ENCODE measurements around the gene WDR27. TPM values are rescaled to one million over a fixed set of nuclear protein-coding genes. Genes with fewer than 3 reads are reported as not detected.
A peak's percentile ranks its signal among the peaks of the same experiment; 100 is the strongest.

Gene WDR27
- total RNA-seq, 5 donors from 2014 or later (not counting 1 experiment from before 2014, with no cell fraction given) = 39.7 to 71.5 (median 52.5) TPM

DNA sequence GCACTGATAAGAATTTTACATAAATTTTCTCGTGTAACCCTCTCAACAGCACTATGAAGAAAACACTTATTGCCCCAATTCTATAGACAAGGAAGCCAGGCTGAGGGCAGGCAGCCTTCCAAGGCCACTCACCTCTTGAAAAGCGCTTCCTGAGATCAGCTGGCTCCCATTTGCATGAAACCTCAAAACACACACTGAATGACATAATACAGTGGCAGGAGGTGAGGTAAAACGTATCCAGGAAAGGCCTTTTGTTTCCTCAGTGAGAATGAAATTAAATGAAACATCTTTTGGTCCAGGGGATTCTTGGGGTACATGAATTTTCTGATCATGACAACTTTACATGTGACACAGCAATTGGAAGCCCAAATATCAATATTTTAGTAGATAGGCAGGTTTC, 112.5 kb downstream of the WDR27 start:
- POLR2A ChIA-PET = no interaction called here
- 43% methylated on average over 1 of the region's 3 CpGs for WGBS (ENCODE audit: insufficient coverage)
- H3K4me1 Mint-ChIP-seq = peaks cover 22 to 40% (median 30%) of the 10 kb centered on the region in 3 donors

DNA sequence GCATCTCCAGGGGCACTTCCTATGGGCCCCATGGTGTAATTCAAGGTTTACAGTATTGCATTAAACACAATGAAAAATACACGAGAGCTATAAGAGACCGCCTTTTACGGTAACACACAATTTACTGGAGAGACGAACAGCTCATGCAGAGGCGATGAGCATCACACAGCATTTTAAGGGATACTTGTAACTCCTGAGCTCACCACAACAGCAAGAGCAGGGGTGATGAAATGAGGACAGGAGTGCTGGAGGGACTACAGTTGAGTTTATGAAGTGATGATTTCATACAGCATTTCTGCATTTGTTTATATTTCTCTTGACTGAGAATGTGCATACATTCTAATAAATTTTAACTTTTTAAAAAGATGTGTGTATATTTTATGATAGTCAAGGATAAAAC, 113.9 kb downstream of the WDR27 start:
- no peaks in the 10 kb centered on the region for H3K36me3 ChIP-seq (ENCODE audit: control insufficient read depth in 2 of 2, extremely low read depth in 1 of 2, insufficient read depth in 1 of 2, low read length in 1 of 2)
- no peak overlapping the region for H3K27ac Mint-ChIP-seq
- H3K9me3 Mint-ChIP-seq = no peaks in the 10 kb centered on the region
- H3K4me3 Mint-ChIP-seq = no peak overlapping the region
- 91% methylated on average over 5 of the region's 5 CpGs for WGBS (ENCODE audit: insufficient coverage)
- peaks cover 31 to 51% (median 41%) of the 10 kb centered on the region in 3 donors for H3K4me1 Mint-ChIP-seq
- no peak overlapping the region for H3K27ac ChIP-seq (ENCODE audit: low read length)
- H3K27me3 Mint-ChIP-seq = no peaks in the 10 kb centered on the region
- ATAC-seq (replicated peaks in 1 of 4) = no peak
- CTCF ChIA-PET = interaction anchor here in 1 of 2 donors (0.6 kb wide), 2 partner anchors 31 to 48 kb away, joined by 3 to 5 read pairs; no protein-coding TSS in a partner anchor
- no peaks in the 10 kb centered on the region for H3K9me3 ChIP-seq
- no peak for DNase-seq
- H3K4me3 ChIP-seq (ENCODE audit: control insufficient read depth in 1 of 2, extremely low read depth in 1 of 2, low read length in 1 of 2) = no peak overlapping the region
- POLR2A ChIA-PET = interaction anchor here in 1 of 2 donors (0.5 kb wide), 1 partner anchor 126 kb away, joined by 4 read pairs; no protein-coding TSS in a partner anchor
- H3K4me1 ChIP-seq (ENCODE audit: control insufficient read depth in 1 of 2, extremely low read depth in 1 of 2, insufficient read depth in 2 of 2, low read length in 2 of 2) = peaks cover 20 to 28% of the 10 kb centered on the region in 2 experiments
- H3K36me3 Mint-ChIP-seq = peaks cover 4% of the 10 kb centered on the region
- H3K27me3 ChIP-seq (replicated peaks in 1 of 2; ENCODE audit: control insufficient read depth in 2 of 2, extremely low read depth in 1 of 2, insufficient read depth in 2 of 2, low read length in 1 of 2) = no peaks in the 10 kb centered on the region

More for the DNA sequence above, 112.5 kb downstream of the WDR27 start:
- Histone ChIP-seq H3K4me3 (ENCODE audit: control insufficient read depth in 1 of 2, extremely low read depth in 1 of 2, low read length in 1 of 2) (no peak overlapping the region), H3K4me1 (ENCODE audit: control insufficient read depth in 1 of 2, extremely low read depth in 1 of 2, insufficient read depth in 2 of 2, low read length in 2 of 2) (peaks cover 15 to 19% of the 10 kb centered on the region in 2 experiments), H3K27ac (ENCODE audit: low read length) (peak overlapping the region; percentile 63), H3K27me3 (replicated peaks in 1 of 2; ENCODE audit: control insufficient read depth in 2 of 2, extremely low read depth in 1 of 2, insufficient read depth in 2 of 2, low read length in 1 of 2) (no peaks in the 10 kb centered on the region), H3K36me3 (ENCODE audit: control insufficient read depth in 2 of 2, extremely low read depth in 1 of 2, insufficient read depth in 1 of 2, low read length in 1 of 2) (no peaks in the 10 kb centered on the region), H3K9me3 (no peaks in the 10 kb centered on the region)
- Mint-ChIP-seq H3K4me3 (peak overlapping the region in 1 of 3 donors; percentile 67), H3K27me3 (no peaks in the 10 kb centered on the region), H3K36me3 (peaks cover 4% of the 10 kb centered on the region), H3K27ac (peak overlapping the region; percentile 79 to 87), H3K9me3 (no peaks in the 10 kb centered on the region)
- peak in 22 of 35 experiments; percentile 2 to 58 (median 25) for DNase-seq
- CTCF ChIA-PET = interaction anchor here in 1 of 2 donors (0.6 kb wide), 1 partner anchor 9 kb away, joined by 4 read pairs; no protein-coding TSS in a partner anchor
- ATAC-seq (replicated peaks in 1 of 4) = peak; percentile 34 to 85 (median 46)

DNA sequence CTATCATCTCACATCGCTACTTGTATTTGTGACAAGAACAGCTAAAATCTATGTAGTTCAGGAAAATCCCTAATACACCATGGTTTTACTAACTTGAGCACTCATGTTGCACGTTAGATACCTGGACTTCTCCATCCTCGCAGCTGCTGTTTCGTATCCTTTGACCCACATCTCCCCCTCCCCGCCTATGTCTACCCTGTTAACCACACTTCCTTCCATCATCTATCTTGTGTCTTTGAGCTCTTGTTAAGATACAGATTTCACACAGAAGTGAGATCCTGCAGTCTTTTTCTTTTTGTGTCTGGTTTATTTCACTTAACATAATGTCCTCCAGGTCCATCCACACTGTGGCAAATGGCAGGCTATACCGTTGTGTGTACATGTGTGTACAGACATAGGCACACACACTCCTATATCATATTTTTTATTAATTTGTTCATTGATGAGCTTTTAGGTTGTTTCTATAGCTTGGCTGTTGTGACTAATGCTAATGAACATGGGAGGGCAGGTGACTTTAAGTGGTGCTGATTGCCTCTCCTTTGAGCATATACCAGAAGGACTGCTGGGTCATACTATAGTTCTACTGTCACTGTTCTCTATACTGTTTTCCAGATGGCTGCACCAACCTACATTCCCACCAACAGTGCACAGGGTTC, 117.8 kb downstream of the WDR27 start:
- H3K4me3 Mint-ChIP-seq = peak overlapping the region in 1 of 3 donors; percentile 1

DNA sequence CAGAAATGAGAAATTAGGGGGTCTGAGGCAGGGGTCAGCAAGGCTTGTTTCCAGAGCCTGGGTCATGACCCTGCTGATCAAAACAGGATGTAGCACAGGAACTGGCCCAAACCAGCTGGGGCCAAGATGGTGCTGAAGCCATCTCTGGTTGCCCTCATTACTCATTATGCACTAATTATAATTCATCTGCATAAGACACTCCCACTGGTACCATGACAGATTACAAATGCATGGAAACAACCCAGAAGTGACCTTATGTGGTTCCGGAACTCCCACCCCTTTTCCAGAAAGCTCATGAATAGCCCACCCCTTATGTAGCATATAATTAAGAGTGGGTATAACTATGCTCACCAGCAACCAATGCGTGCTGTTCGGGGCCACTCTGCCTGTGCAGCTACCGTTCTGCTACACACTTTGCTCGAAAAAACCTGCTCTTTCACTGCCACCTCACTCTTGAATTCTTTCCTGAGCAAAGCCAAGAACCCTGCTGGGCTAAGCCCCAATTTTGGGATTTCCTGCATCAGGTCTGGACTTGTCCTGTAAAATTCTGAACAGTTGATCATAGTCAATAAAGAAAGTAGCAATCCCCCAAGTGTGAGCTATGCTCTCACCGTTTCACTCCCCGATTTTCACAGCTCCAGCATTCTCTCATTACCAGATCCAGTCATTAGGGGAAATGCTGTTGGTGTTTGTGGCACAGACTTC, 122.3 kb downstream of the WDR27 start:
- Mint-ChIP-seq H3K36me3 (peaks cover 30% of the 10 kb centered on the region), H3K9me3 (no peaks in the 10 kb centered on the region), H3K4me1 (peaks cover 12 to 18% (median 17%) of the 10 kb centered on the region in 3 donors), H3K27ac (no peak overlapping the region), H3K4me3 (no peak overlapping the region), H3K27me3 (no peaks in the 10 kb centered on the region)
- ChIA-PET CTCF (no interaction called here), POLR2A (no interaction called here)
- H3K4me1 ChIP-seq (ENCODE audit: control insufficient read depth in 1 of 2, extremely low read depth in 1 of 2, insufficient read depth in 2 of 2, low read length in 2 of 2) = peaks cover 7 to 11% of the 10 kb centered on the region in 2 experiments
- DNase-seq (no peak), ATAC-seq (replicated peaks in 1 of 4) (no peak)
- peaks cover 0 to 3% of the 10 kb centered on the region in 2 donors for H3K36me3 ChIP-seq (ENCODE audit: control insufficient read depth in 2 of 2, extremely low read depth in 1 of 2, insufficient read depth in 1 of 2, low read length in 1 of 2)
- no peaks in the 10 kb centered on the region for H3K9me3 ChIP-seq
- no peak overlapping the region for H3K27ac ChIP-seq (ENCODE audit: low read length)
- no peak overlapping the region for H3K4me3 ChIP-seq (ENCODE audit: control insufficient read depth in 1 of 2, extremely low read depth in 1 of 2, low read length in 1 of 2)
- H3K27me3 ChIP-seq (replicated peaks in 1 of 2; ENCODE audit: control insufficient read depth in 2 of 2, extremely low read depth in 1 of 2, insufficient read depth in 2 of 2, low read length in 1 of 2) = no peaks in the 10 kb centered on the region
- 91% methylated on average over 3 of the region's 7 CpGs for WGBS (ENCODE audit: insufficient coverage)

More for the DNA sequence above, 117.8 kb downstream of the WDR27 start:
- H3K27me3 Mint-ChIP-seq = no peaks in the 10 kb centered on the region
- peak overlapping the region; percentile 63 to 70 for H3K27ac Mint-ChIP-seq
- peak; percentile 63 to 98 (median 88) for ATAC-seq (replicated peaks in 1 of 4)
- POLR2A ChIA-PET = interaction anchor here in 1 of 2 donors (0.6 to 0.9 kb wide), 2 partner anchors 70 to 264 kb away, joined by 4 to 5 read pairs; no protein-coding TSS in a partner anchor
- WGBS (ENCODE audit: insufficient coverage) = 0% methylated on average over 1 of the region's 6 CpGs
- CTCF ChIA-PET = no interaction called here
- H3K9me3 Mint-ChIP-seq = no peaks in the 10 kb centered on the region
- H3K9me3 ChIP-seq = no peaks in the 10 kb centered on the region
- H3K36me3 Mint-ChIP-seq = peaks cover 21% of the 10 kb centered on the region
- H3K4me1 Mint-ChIP-seq = peaks cover 16 to 33% (median 23%) of the 10 kb centered on the region in 3 donors
- H3K4me1 ChIP-seq (ENCODE audit: control insufficient read depth in 1 of 2, extremely low read depth in 1 of 2, insufficient read depth in 2 of 2, low read length in 2 of 2) = peaks cover 12 to 17% of the 10 kb centered on the region in 2 experiments
- H3K27me3 ChIP-seq (replicated peaks in 1 of 2; ENCODE audit: control insufficient read depth in 2 of 2, extremely low read depth in 1 of 2, insufficient read depth in 2 of 2, low read length in 1 of 2) = no peaks in the 10 kb centered on the region
- H3K36me3 ChIP-seq (ENCODE audit: control insufficient read depth in 2 of 2, extremely low read depth in 1 of 2, insufficient read depth in 1 of 2, low read length in 1 of 2) = no peaks in the 10 kb centered on the region
- peak in 1 of 35 experiments; percentile 49 for DNase-seq
- H3K4me3 ChIP-seq (ENCODE audit: control insufficient read depth in 1 of 2, extremely low read depth in 1 of 2, low read length in 1 of 2) = no peak overlapping the region
- H3K27ac ChIP-seq (ENCODE audit: low read length) = peak overlapping the region; percentile 26

DNA sequence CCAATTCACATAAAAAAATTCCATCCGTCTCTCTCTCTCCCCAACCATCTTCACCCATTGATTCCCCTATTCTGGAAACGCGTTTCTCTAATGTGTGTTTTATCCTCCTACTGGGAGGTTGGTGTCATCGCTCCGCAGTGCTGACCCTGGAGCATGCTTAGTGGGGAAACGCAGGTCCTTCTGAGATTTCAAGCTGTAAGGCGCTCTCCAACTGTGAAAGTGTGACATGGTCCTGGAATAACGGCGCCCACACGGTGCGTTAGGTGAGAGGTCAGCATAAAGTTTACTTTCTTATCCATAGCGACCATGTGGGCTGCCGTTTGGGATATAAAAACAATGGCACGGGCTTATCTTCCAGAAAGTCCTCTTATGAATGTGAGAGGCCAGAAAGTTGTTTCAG, 123.9 kb downstream of the WDR27 start:
- Histone ChIP-seq H3K27ac (ENCODE audit: low read length) (no peak overlapping the region), H3K4me3 (ENCODE audit: control insufficient read depth in 1 of 2, extremely low read depth in 1 of 2, low read length in 1 of 2) (no peak overlapping the region), H3K9me3 (no peaks in the 10 kb centered on the region), H3K36me3 (ENCODE audit: control insufficient read depth in 2 of 2, extremely low read depth in 1 of 2, insufficient read depth in 1 of 2, low read length in 1 of 2) (peaks cover 0 to 3% of the 10 kb centered on the region in 2 donors), H3K4me1 (ENCODE audit: control insufficient read depth in 1 of 2, extremely low read depth in 1 of 2, insufficient read depth in 2 of 2, low read length in 2 of 2) (no peaks in the 10 kb centered on the region), H3K27me3 (replicated peaks in 1 of 2; ENCODE audit: control insufficient read depth in 2 of 2, extremely low read depth in 1 of 2, insufficient read depth in 2 of 2, low read length in 1 of 2) (no peaks in the 10 kb centered on the region)
- ChIA-PET CTCF (no interaction called here), POLR2A (no interaction called here)
- no peak for DNase-seq
- ATAC-seq (replicated peaks in 1 of 4) = no peak
- Mint-ChIP-seq H3K4me1 (peaks cover 0 to 4% (median 3%) of the 10 kb centered on the region in 3 donors), H3K9me3 (no peaks in the 10 kb centered on the region), H3K27me3 (no peaks in the 10 kb centered on the region), H3K27ac (no peak overlapping the region), H3K4me3 (no peak overlapping the region), H3K36me3 (peaks cover 32% of the 10 kb centered on the region)
- 95% methylated on average over 9 of the region's 14 CpGs for WGBS (ENCODE audit: insufficient coverage)

DNA sequence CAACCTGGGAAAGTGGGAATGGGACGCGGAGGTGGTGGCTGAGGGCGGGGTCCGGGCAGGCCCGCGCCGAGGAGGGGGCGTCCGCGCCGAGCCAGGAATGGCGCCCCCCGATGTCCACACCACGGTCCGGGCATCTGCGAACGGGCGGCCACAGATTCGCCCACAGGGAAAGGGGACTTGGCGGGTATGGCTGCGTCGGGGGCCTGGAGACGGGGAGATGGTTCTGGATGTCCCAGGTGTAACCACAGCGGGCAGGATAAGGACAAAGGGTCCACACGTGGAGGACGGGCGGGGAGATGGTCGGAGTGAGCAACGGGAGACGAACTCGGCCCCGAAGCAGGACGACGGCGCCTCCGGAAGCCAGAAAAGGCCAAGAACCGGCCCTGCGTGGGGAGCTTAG, 124.6 kb downstream of the WDR27 start:
- Mint-ChIP-seq H3K27ac (no peak overlapping the region), H3K27me3 (no peaks in the 10 kb centered on the region), H3K4me1 (peaks cover 0 to 4% (median 0%) of the 10 kb centered on the region in 3 donors), H3K4me3 (no peak overlapping the region), H3K36me3 (peaks cover 28% of the 10 kb centered on the region), H3K9me3 (no peaks in the 10 kb centered on the region)
- no peak overlapping the region for H3K27ac ChIP-seq (ENCODE audit: low read length)
- peaks cover 0 to 3% of the 10 kb centered on the region in 2 donors for H3K36me3 ChIP-seq (ENCODE audit: control insufficient read depth in 2 of 2, extremely low read depth in 1 of 2, insufficient read depth in 1 of 2, low read length in 1 of 2)
- ChIA-PET CTCF (no interaction called here), POLR2A (no interaction called here)
- ATAC-seq (replicated peaks in 1 of 4) = no peak
- H3K9me3 ChIP-seq = no peaks in the 10 kb centered on the region
- no peak for DNase-seq
- no peaks in the 10 kb centered on the region for H3K27me3 ChIP-seq (replicated peaks in 1 of 2; ENCODE audit: control insufficient read depth in 2 of 2, extremely low read depth in 1 of 2, insufficient read depth in 2 of 2, low read length in 1 of 2)
- WGBS (ENCODE audit: insufficient coverage) = 91% methylated on average over 35 of the region's 38 CpGs
- H3K4me1 ChIP-seq (ENCODE audit: control insufficient read depth in 1 of 2, extremely low read depth in 1 of 2, insufficient read depth in 2 of 2, low read length in 2 of 2) = no peaks in the 10 kb centered on the region
- H3K4me3 ChIP-seq (ENCODE audit: control insufficient read depth in 1 of 2, extremely low read depth in 1 of 2, low read length in 1 of 2) = no peak overlapping the region
